HG03439 (cell line): ENCODE results near the gene ZNF536.
"Not testable (repeated sequence)": the region's sequence is repeated elsewhere in the genome, so short reads cannot be mapped to it uniquely, and the experiment has no call there.

Source experiments
- ATAC-seq: cut with Tn5 transposase; IDR thresholded peaks from one replicate; pipeline ENCODE4 v1.9.1; 2021; ENCODE audit warnings: mild to moderate bottlenecking, moderate library complexity; ENCODE audit not compliant: unreplicated experiment

ZNF536 gene

DNA sequence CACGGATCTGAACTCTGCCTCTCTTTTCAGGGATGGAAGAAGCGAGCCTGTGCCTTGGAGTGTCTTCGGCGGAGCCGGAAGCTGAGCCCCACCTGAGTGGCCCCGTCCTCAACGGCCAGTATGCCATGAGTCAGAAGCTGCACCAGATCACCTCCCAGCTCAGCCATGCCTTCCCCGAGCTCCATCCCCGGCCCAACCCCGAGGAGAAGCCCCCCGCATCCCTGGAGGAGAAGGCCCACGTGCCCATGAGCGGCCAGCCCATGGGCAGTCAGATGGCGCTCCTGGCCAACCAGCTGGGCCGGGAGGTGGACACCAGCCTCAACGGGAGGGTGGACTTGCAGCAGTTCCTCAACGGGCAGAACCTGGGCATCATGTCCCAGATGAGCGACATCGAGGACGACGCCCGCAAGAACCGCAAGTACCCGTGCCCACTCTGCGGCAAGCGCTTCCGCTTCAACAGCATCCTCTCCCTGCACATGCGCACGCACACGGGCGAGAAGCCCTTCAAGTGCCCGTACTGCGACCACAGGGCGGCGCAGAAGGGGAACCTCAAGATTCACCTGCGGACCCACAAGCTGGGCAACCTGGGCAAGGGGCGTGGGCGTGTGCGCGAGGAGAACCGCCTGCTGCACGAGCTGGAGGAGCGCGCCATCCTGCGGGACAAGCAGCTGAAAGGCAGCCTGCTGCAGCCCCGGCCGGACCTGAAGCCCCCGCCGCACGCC lies 71.5 kb downstream of the ZNF536 start:
- no peak for ATAC-seq

DNA sequence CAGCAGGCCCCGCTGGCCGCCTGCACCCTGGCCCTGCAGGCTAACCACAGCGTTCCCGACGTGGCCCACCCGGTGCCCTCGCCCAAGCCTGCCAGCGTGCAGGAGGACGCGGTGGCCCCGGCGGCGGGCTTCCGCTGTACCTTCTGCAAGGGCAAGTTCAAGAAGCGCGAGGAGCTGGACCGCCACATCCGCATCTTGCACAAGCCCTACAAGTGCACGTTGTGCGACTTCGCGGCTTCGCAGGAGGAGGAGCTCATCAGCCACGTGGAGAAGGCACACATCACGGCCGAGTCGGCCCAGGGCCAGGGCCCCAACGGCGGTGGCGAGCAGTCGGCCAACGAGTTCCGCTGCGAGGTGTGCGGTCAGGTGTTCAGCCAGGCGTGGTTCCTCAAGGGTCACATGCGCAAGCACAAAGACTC lies 72.1 kb downstream of the ZNF536 start:
- no peak for ATAC-seq

DNA sequence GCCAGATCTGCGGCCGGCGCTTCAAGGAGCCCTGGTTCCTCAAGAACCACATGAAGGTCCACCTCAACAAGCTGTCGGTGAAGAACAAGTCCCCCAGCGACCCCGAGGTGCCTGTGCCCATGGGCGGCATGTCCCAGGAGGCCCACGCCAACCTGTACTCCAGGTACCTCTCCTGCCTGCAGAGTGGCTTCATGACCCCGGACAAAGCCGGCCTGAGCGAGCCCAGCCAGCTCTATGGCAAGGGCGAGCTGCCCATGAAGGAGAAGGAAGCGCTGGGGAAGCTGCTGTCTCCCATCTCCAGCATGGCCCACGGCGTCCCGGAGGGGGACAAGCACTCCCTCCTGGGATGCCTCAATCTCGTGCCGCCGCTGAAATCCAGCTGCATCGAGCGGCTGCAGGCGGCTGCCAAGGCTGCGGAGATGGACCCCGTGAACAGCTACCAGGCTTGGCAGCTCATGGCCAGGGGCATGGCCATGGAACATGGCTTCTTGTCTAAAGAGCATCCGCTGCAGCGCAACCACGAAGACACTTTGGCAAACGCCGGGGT lies 72.6 kb downstream of the ZNF536 start:
- ATAC-seq, result no peak

DNA sequence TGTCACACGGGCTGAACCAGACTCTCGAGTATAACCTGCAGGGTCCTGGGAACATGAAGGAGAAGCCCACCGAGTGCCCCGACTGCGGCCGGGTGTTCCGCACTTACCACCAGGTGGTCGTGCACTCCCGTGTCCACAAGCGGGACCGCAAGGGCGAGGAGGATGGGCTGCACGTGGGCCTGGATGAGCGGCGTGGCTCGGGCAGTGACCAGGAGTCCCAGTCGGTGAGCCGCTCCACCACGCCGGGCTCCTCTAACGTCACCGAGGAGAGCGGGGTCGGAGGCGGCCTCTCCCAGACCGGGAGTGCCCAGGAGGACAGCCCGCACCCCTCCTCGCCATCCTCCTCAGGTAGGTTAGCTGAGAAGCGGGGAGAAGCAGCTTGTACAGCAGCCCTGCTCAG lies 73.2 kb downstream of the ZNF536 start:
- no peak for ATAC-seq

DNA sequence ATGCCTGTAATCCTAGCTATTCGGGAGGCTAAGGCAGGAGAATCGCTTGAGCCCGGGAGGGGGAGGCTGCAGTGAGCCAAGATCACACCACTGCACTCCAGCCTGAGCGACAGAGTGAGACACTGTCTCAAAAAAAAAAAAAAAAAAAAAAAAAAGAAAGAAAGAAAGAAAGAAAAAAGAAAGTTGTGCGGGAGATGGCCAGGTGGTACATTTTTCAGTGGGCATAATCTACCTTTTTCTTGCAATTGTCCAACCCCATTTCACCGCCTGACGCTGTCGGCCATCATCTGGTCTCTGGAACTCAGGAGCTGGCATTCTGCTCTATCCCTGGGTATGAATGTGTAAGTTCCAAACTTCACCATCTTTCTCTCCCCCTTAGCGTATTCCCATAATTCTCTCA lies 73.9 kb downstream of the ZNF536 start:
- not testable (repeated sequence) for ATAC-seq

DNA sequence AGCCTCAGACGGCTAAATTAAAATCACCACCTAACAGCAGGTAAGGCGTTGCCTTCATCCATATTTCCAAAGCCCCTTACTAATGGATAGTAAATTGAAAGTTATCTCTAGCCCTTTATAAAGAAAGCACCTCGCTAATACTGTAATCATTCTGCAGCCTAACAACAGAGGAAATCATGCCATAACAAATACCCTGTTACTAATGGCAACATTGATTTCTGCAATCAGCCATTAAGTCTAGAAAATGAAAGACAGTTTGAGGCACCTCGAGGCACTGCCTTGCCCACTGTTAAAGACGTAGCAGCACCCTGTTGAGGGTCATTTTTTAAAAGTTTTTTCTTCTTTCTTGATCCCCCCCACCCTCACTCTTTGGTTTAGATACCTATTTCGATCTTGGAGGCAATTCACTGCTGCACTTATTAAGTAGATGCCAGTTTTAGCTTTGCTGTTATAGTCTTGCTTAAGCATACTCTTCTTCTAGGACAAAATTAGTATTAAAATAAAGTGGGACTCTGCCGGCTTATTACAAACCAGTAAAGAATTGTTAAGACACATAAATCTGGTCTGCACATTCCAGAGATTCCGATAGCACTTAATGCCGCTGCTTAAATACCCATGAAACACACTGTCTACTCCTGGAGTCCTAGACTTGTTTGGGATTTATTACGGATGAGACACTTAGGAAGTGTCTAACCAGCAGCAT lies 74.8 kb downstream of the ZNF536 start:
- no peak for ATAC-seq

DNA sequence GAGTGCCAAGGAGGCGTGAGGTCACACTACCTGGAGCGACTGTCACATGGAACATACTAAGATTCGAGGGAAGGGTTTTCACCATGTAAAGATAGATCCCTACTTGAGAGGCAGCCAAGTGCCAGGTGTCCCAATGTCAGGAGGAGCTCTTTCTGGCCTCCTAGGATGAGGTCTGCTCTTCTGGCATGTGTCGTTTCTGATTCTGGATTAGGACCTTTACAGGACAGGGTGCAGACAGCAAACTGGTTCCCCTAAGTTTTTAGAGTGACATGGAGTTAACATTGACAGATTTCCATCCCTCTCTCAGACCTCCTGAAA lies 75.3 kb downstream of the ZNF536 start:
- ATAC-seq, result no peak

DNA sequence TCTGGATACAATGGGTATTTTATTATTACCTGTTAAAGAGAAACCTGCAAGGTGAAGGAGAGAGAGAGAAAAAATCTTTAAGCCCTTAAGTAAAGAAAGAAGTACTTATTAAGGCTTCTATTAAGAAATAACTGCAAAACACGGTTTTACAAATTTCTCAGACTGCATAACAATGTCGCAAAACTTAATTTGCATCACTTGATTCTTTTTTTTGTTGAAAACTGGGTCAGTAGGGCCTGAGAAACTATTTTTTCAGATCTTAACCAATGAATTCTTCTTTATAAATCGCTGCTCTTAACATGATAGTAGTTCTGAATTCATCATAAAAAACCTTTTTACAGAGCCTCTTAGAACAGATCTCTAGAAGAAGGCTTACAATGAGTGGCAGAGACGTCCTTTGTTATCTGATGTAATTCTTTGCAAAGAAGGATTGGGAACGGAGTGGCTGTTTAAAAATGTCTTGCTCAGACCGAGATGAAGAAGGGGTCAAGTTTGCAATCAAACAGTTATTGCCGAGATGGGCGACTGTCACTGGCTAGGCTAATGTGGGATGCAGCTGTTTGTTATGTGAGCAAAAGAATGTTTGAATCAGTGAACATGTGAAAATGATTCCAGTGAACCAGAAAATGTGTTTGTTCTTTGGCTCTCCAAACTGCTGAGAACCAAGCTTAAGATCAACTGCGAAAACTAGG lies 76.3 kb downstream of the ZNF536 start:
- ATAC-seq, result no peak

DNA sequence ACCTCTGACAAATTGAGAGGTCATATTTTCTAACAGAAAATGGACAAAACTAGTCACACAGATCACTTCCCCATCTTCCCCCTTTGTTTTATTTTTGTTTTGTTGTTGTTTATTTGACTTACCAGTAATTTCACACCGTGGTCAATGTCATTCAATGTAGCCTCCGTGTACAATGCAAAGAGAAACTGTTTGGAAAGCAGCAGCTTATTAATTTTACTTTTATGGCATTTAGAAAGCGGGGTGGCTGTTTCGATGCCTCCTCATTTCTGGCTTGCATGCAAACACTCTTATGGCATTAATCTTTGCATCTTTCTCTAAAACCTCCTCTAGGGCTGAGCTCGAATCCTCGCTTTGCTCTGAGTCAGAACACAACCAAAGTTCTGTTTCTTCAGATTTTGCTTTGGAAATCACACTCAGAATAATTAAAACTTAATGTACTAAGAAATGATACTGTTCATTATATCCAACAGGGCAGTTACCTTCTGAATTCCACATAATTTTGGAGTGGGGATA lies 77.0 kb downstream of the ZNF536 start:
- no peak for ATAC-seq

DNA sequence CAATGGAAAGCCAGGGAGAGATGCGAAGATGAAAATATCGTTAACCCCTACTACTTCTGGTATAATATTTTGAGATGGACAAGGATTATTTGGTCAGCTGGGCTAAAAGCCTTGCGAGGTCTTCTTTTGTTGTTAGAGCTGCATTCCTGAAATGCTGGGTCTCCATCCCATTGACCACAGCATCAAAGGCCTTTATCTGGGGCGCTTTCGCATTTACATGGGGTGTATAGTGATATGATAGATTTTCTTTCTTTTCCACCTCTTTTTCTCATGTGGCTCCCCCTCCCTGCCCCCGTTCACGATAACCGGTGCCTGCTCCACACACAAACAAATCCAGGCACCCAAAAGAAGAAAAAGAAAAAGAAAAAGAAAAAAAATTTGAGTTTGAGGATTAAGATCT lies 77.5 kb downstream of the ZNF536 start:
- no peak for ATAC-seq

DNA sequence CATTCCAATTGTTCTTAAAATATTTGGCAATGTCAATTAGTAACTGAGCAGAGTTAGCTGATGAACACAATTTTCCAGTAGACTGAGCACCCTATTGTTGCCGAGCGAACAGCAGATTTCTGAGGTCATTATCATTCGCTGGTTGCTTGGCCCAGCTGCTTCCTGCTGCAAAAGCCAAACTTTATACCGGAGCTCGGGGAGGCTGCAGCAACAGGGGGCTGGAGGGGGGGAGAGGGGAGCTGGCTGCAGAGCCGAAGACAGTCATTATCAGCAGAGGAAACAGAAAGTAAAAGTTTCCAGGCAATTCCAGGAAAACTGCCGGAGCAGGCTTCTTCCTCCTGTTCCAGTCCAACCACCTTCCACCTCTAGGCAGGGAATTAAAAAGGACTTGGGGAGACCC lies 77.9 kb downstream of the ZNF536 start:
- no peak for ATAC-seq

DNA sequence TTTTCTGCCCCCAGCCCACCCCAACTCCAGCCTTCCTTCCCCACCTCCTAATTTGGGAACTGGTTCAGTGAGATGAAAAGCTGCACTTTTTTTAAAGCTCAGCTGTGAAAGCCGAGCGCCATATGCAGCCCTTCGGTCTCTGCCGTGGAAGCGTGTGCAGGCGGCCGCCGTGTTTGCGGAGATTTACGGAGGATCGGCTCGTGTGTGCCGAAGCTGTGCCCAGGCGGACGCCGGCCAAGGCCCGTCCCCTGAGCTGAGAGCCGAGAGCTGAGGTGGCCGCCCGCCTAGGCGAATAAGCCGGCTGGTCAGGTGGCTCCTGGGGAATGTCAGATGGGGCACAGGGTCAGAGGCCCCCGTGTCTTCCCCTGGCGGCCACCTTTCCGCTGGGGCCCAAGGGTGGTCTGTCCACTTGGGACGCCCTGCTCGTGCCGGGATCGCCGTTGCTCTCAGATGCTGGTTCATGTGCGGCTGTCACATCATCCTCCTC lies 78.7 kb downstream of the ZNF536 start:
- ATAC-seq, result no peak

DNA sequence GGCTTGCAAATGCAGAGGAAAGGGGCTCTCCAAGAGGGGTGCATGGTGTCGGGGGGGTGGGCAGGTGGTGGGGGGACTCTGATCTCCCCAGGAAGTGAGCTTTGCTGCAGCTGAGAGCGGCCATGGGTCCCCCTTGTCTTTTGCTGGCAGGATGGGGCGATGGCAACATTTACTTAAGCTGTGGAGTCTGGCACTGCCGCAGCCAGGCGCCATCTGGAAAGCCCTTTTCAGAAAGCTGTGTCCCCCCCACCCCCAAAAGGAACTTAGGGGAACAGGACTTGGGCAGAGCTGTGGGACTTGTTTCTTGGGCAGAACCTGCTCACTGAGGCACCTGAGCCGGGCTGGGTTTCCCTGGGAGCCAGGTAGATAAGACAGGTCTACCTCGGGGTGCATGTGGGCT lies 80.7 kb downstream of the ZNF536 start:
- ATAC-seq, result no peak

DNA sequence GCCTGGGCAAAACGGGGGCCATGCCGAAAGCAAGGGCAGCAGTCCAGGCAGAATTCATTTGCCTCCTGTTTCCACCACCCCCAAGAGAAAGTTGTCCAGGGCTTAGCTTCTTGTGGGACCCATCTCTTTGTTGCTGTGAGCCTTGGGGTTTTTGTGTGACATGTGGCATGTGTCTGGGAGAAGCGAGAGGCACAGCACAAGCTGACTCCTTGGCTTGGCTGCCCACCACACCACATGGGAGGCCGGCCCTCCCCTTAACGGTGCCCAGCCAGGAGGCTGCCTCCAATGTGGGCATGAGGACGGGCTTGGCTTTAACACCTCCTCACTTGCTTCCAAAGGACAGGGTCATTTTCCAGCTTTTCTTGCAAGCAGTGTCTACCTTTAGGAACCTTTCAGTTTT lies 81.6 kb downstream of the ZNF536 start:
- ATAC-seq, result no peak

DNA sequence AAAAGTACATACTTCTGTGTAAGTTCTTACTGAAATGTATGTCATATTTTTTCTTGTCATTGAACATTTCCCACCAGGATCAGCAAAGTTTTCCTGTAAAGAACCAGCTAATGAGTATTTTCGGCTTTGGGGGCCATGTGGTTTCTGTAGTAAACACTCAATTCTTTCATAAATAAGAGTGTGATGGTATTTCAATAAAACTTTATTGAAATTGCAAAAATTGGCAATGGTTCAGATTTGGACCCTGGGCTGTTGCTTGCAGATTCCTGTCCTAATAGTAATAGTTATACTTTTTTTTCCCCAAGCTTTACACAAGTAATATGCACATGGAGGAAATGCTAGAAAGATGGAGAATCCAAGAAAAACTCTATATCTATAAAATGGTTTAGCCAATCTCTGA lies 83.7 kb downstream of the ZNF536 start:
- no peak for ATAC-seq

DNA sequence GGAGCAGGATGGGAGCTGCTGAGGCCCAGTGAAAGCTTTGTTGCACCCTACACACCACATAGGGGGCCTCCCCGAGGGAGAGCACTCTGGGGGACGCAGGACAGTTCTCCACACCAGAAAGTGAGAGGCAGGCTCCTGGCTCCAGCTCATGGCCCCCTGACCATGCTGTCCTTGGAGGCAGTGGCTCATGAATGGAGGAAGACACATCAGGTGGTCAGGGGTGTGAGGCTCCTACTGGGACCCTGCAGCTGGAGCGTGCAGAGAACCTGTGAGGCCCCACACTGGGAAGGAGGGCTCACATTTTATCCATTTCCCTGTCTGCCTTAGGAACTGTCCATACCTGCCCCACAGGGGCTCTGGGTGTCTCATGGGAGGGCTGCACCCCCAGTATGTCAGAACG lies 85.3 kb downstream of the ZNF536 start:
- ATAC-seq, result no peak

DNA sequence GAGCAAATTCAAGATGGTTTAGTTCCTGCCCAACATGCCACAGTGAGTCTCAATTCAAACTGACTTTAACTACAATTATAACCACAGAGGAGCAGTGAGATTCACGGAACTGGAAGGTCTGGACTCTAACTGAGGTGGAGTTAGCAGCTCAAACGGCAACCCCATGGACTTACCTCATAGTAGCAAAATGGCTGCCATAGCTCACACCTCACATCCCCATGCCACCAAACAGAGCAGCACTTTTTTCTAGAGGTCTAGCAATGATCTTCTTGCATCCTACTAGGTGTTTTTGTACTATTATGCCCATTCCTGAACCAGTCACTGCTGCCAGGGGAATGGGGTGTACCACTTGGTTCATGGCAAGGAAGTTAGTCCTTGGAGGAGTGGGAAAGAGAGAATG lies 87.7 kb downstream of the ZNF536 start:
- no peak for ATAC-seq

DNA sequence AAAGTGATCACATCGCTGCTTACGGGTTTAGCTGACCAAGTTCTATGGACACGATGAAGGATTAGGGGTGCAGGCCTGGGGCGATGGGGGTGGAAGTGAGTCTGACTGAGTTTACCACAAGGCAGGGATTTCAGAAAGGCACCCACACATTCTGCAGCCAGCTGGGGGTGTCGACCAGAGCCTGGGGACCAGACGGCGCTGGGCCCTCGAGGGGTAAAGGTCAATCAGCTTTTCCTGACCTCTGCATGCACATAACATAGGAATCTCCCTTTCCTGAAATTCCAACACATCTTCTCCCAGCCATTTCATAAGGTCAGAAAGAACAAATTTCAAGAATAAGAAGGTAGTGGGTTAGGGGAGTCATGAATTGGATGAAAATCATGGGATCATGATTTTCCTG lies 92.0 kb downstream of the ZNF536 start:
- no peak for ATAC-seq

DNA sequence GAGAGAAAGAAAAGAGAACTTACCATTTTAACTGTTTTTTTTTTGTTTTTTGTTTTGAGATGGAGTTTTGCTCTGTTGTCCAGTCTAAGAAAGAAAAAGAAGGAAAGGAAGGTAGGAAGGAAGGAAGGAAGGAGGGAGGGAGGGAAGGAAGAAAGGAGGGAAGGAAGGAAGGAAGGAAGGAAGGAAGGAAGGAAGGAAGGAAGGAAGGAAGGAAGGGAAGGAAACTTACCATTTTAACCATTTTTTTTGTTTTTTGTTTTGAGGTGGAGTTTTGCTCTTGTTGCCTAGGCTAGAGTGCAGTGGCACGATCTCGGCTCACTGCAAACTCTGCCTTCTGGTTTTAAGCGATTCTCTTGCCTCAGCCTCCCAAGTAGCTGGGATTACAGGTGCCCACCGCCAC lies 94.4 kb downstream of the ZNF536 start:
- ATAC-seq, result not testable (repeated sequence)

DNA sequence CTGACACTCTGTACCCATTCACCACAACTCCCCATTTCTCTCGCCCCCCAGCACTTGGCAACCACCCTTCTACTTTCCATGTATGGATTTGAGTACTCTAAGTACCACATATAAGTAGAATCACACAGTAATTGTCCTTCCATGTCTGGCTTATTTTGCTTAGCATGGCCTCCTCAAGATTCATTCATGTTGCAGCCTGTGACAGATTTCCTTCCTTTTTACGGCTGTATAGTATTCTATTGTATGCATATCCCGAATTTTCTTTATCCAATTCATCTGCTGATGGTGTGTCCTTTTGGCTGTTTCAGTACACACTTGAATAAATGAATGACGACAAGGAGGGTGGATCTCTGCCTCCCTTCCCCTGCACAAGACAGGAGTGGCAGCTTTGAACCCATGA lies 95.1 kb downstream of the ZNF536 start:
- ATAC-seq, result no peak

DNA sequence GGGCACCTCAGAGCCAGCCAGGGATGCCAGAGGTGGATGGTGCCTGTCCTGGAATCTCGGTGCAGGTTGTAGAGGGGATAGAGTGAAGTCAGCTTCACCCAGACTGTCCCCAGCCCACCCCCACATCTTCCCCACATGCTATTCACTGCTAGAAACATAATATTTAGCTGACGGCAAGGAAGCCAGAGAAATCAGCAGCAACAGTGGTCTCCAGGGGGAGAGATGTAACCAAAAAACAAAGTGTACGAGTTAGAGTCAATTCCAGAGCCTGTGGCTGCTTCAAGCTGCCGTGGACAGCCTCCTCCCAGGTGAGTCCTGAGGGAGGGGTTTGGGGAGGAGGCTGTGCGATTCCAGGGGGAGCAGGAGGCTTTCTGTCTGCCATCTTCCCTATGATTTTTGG lies 97.6 kb downstream of the ZNF536 start:
- no peak for ATAC-seq

DNA sequence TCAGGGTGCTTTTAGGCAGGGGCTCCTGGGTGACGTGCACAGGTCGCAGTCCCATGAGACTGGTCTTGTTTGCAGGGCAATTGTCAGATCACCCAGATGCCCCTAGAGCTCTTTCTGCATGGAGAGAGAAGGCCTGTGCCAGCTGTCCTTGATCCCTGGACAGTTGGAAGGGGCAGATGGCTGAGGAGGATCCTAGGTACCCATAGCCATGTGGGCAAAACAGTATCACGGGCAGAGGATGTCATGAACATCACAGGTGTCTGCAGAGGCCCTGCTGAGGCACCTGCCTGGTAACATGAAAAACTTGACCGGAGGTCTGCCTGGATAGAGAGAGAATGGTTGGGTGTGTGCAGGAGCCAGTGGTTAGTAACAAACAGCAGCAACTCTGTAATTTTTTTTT lies 99.3 kb downstream of the ZNF536 start:
- no peak for ATAC-seq
